ENCODE data around the gene ARL8A.

- TF ChIP-seq CTCF (IDR thresholded peaks at IDR 0.05) (no peak), ZFX (IDR thresholded peaks at IDR 0.05; ENCODE audit: borderline replicate concordance) (no peak)
Measured at GRCh38 chr1:202161151-202162046, 16.9 kb upstream of the ARL8A start.

All from 22Rv1 (cell line).